Measurements from ENCODE around the gene ATP11A. TPM values are rescaled to one million over a fixed set of nuclear protein-coding genes. Genes with fewer than 3 reads are reported as not detected.

The ATP11A gene
- total and polyA plus RNA-seq, 7 donors, result 0.69 to 22.9 (median 9.6) TPM

- TF ChIP-seq POLR2AphosphoS5 (IDR thresholded peaks at IDR 0.05) (peak in 2 of 4 donors; percentile 29 to 53), POLR2A (IDR thresholded peaks at IDR 0.05) (no peak)
- 93% methylated on average over 20 of the region's 20 CpGs for WGBS, 2 donors
- Histone ChIP-seq H3K4me3 (no peak overlapping the region), H3K4me1 (peaks cover 0 to 34% (median 22%) of the 10 kb centered on the region in 4 donors), H3K9me3 (no peaks in the 10 kb centered on the region), H3K27ac (peak overlapping the region; percentile 68 to 89 (median 85)), H3K36me3 (no peaks in the 10 kb centered on the region), H3K27me3 (no peaks in the 10 kb centered on the region)
- intact Hi-C loops (cut with DNase I), result loop anchor here (5.0 to 10.0 kb wide), 2 partner anchors 60 to 132 kb away; no protein-coding TSS in a partner anchor
- peak; percentile 65 for DNase-seq
Observed at GRCh38 chr13:112712451-112713207, 22.8 kb downstream of the ATP11A start.

- peak overlapping the region in 1 of 4 donors; percentile 89 for H3K27ac ChIP-seq
- intact Hi-C loops (cut with DNase I), result loop anchor here (5.0 to 10.0 kb wide), 2 partner anchors 61 to 131 kb away; no protein-coding TSS in a partner anchor
Observed at GRCh38 chr13:112713517-112714253, 23.8 kb downstream of the ATP11A start.

GRCh38 chr13:112714376-112715174 lies 24.7 kb downstream of the ATP11A start:
- Histone ChIP-seq H3K4me1 (peaks cover 0 to 39% (median 22%) of the 10 kb centered on the region in 4 donors), H3K36me3 (no peaks in the 10 kb centered on the region), H3K27ac (no peak overlapping the region), H3K4me3 (no peak overlapping the region), H3K27me3 (no peaks in the 10 kb centered on the region), H3K9me3 (no peaks in the 10 kb centered on the region)
- TF ChIP-seq POLR2AphosphoS5 (IDR thresholded peaks at IDR 0.05), result no peak
- no peak for TF ChIP-seq EP300 (IDR thresholded peaks at IDR 0.05)
- intact Hi-C loops (cut with DNase I), result loop anchor here (5.0 to 10.0 kb wide), 2 partner anchors 62 to 130 kb away; no protein-coding TSS in a partner anchor
- WGBS, 2 donors, result 94 to 95% methylated on average over 23 of the region's 23 CpGs
- DNase-seq, result peak; percentile 30

More at GRCh38 chr13:112713517-112714253, 23.8 kb downstream of the ATP11A start:
- Histone ChIP-seq H3K4me3 (no peak overlapping the region), H3K4me1 (peaks cover 0 to 39% (median 22%) of the 10 kb centered on the region in 4 donors), H3K9me3 (no peaks in the 10 kb centered on the region), H3K36me3 (no peaks in the 10 kb centered on the region), H3K27me3 (no peaks in the 10 kb centered on the region)
- DNase-seq, result peak; percentile 55
- TF ChIP-seq EP300 (IDR thresholded peaks at IDR 0.05) (no peak), POLR2A (IDR thresholded peaks at IDR 0.05) (no peak), CTCF (IDR thresholded peaks at IDR 0.05) (no peak), POLR2AphosphoS5 (IDR thresholded peaks at IDR 0.05) (no peak)
- 82% methylated on average over 16 of the region's 16 CpGs for WGBS, 2 donors

- peaks cover 0 to 34% (median 22%) of the 10 kb centered on the region in 4 donors for H3K4me1 ChIP-seq
- 74% methylated on average over 5 of the region's 5 CpGs for WGBS, 2 donors
- no peaks in the 10 kb centered on the region for H3K36me3 ChIP-seq
- H3K27me3 ChIP-seq, result no peaks in the 10 kb centered on the region
- peak; percentile 60 for DNase-seq
- H3K4me3 ChIP-seq, result no peak overlapping the region
- H3K27ac ChIP-seq, result no peak overlapping the region
- no peak for TF ChIP-seq POLR2AphosphoS5 (IDR thresholded peaks at IDR 0.05)
- TF ChIP-seq EP300 (IDR thresholded peaks at IDR 0.05), result no peak
- TF ChIP-seq POLR2A (IDR thresholded peaks at IDR 0.05), result no peak
- no peak for TF ChIP-seq CTCF (IDR thresholded peaks at IDR 0.05)
- intact Hi-C loops (cut with DNase I), result loop anchor here (10.0 kb wide), 1 partner anchor 130 kb away; no protein-coding TSS in a partner anchor
- H3K9me3 ChIP-seq, result no peaks in the 10 kb centered on the region
Observed at GRCh38 chr13:112715210-112715609, 25.4 kb downstream of the ATP11A start.

- H3K9me3 ChIP-seq, result no peaks in the 10 kb centered on the region
- WGBS, 2 donors, result 80 to 86% methylated on average over 13 of the region's 13 CpGs
- H3K27me3 ChIP-seq, result no peaks in the 10 kb centered on the region
- H3K27ac ChIP-seq, result no peak overlapping the region
- peak; percentile 45 for DNase-seq
- TF ChIP-seq CTCF (IDR thresholded peaks at IDR 0.05), result no peak
- TF ChIP-seq POLR2AphosphoS5 (IDR thresholded peaks at IDR 0.05), result no peak
- TF ChIP-seq EP300 (IDR thresholded peaks at IDR 0.05), result no peak
- TF ChIP-seq POLR2A (IDR thresholded peaks at IDR 0.05), result no peak
- intact Hi-C loops (cut with DNase I), result loop anchor here (10.0 kb wide), 1 partner anchor 129 kb away; no protein-coding TSS in a partner anchor
- H3K36me3 ChIP-seq, result no peaks in the 10 kb centered on the region
- no peak overlapping the region for H3K4me3 ChIP-seq
- peaks cover 0 to 28% (median 21%) of the 10 kb centered on the region in 4 donors for H3K4me1 ChIP-seq
Observed at GRCh38 chr13:112715715-112716460, 26.1 kb downstream of the ATP11A start.

All from sigmoid colon (tissue), 7 donors.